Endothelial cell (in vitro differentiated cells): Measurements from ENCODE around the gene EIF2B4. TPM values are rescaled to one million over a fixed set of nuclear protein-coding genes. Genes with fewer than 3 reads are reported as not detected.
"Not testable (repeated sequence)": the region's sequence is repeated elsewhere in the genome, so short reads cannot be mapped to it uniquely, and the experiment has no call there.

Source experiments
- DNase-seq: peaks from one replicate; pipeline ENCODE4 v3.0.0; 2021; ENCODE audit warnings: low spot score
- H3K27ac Mint-ChIP-seq: one replicate; pipeline ENCODE4 v1.8.0; 2021; ENCODE audit warnings: mixed read lengths, inconsistent platforms; ENCODE audit not compliant: unreplicated experiment
- H3K27me3 Mint-ChIP-seq: one replicate; pipeline ENCODE4 v1.8.0; 2021; ENCODE audit warnings: mild to moderate bottlenecking, moderate library complexity, mixed read lengths, inconsistent platforms; ENCODE audit not compliant: unreplicated experiment
- H3K36me3 Mint-ChIP-seq: one replicate; pipeline ENCODE4 v1.8.0; 2021; ENCODE audit warnings: mild to moderate bottlenecking, low read depth, mixed read lengths, inconsistent platforms; ENCODE audit not compliant: unreplicated experiment
- H3K4me1 Mint-ChIP-seq: one replicate; pipeline ENCODE4 v1.8.0; 2021; ENCODE audit warnings: mild to moderate bottlenecking, mixed read lengths, inconsistent platforms; ENCODE audit not compliant: unreplicated experiment
- H3K4me3 Mint-ChIP-seq: one replicate; pipeline ENCODE4 v1.8.0; 2021; ENCODE audit warnings: mild to moderate bottlenecking, mixed read lengths, inconsistent platforms; ENCODE audit not compliant: unreplicated experiment
- H3K9me3 Mint-ChIP-seq: one replicate; pipeline ENCODE4 v1.8.0; 2021; ENCODE audit warnings: mixed read lengths, inconsistent platforms; ENCODE audit not compliant: unreplicated experiment
- CTCF ChIP-seq: fragments of 200-600 bp; sonication (generic); IDR thresholded peaks from one replicate; pipeline ENCODE4 v1.5.0; 2021; ENCODE audit warnings: antibody characterized with exemption; ENCODE audit not compliant: unreplicated experiment
- total RNA-seq: library from RNA; stranded (reverse); fragmentation: NEBNext Ultra II Directional; extraction: Animal tissue kit (Norgen Biotek cat#: 25700); gene quantifications from one replicate; pipeline ENCODE4 v1.2.1, GENCODE V29; 2021; ENCODE audit not compliant: unreplicated experiment

EIF2B4 gene
- total RNA-seq, 1 donor from 2014 or later: 48.6 TPM

DNA sequence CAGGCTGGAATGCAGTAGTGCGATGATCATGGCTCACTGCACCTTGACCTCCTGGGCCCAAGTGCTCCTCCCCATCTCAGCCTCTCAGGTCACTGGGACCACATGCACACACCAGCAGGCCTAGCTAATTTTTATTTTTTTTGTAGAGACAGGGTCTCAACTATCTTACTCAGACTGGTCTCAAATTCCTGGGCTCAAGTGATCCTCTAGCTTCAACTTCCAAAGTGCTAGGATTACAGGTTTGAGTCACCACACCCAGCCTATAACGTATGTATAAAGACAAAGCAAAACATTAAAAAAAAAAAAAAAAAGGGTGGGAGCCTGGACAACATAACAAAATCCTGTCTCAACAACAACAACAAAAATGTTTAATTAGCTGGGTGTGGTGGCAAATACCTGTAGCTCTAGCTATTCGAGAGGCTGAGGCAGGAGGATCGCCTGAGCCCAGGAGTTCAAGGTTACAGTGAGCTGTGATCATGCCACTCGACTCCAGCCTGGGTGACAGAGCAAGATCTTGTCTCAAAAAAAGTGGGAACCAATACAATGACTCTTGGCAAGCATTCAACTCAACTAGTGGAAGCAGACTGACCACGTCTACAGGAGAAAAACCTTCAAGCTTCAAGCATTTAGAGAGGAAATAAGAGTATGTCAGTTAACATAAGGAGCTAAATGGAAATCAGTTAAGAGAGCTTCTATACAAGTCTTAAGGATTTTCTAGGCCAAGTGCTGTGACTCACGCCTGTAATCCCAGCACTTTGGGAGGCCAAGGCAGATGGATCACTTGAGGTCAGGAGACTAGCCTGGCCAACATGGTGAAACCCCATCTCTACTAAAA is 16.2 kb downstream of the EIF2B4 start:
- H3K36me3 Mint-ChIP-seq: peaks cover 8% of the 10 kb centered on the region
- TF ChIP-seq CTCF: no peak
- no peak overlapping the region for H3K27ac Mint-ChIP-seq
- H3K9me3 Mint-ChIP-seq: no peaks in the 10 kb centered on the region
- H3K27me3 Mint-ChIP-seq: peaks cover 13% of the 10 kb centered on the region
- peaks cover 24% of the 10 kb centered on the region for H3K4me1 Mint-ChIP-seq
- DNase-seq: no peak
- no peak overlapping the region for H3K4me3 Mint-ChIP-seq

DNA sequence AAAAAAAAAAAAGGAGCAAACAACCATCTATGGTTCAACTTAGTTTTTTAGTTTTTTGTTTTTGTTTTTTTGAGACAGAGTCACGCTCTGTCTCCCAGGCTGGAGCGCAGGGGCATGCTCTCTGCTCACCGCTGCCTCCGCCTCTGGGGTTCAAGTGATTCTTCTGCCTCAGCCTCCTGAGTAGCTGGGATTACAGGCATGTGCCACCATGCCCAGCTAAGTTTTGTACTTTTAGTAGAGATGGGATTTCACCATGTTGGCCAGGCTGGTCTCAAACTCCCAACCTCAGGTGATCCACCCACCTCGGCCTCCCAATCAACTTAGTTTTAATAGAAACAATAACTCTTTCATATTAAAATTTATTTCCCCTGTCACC is 16.8 kb downstream of the EIF2B4 start:
- not testable (repeated sequence) for H3K9me3 Mint-ChIP-seq, H3K36me3 Mint-ChIP-seq, H3K27me3 Mint-ChIP-seq, DNase-seq, H3K4me3 Mint-ChIP-seq, H3K27ac Mint-ChIP-seq
- H3K4me1 Mint-ChIP-seq: peaks cover 21% of the 10 kb centered on the region

DNA sequence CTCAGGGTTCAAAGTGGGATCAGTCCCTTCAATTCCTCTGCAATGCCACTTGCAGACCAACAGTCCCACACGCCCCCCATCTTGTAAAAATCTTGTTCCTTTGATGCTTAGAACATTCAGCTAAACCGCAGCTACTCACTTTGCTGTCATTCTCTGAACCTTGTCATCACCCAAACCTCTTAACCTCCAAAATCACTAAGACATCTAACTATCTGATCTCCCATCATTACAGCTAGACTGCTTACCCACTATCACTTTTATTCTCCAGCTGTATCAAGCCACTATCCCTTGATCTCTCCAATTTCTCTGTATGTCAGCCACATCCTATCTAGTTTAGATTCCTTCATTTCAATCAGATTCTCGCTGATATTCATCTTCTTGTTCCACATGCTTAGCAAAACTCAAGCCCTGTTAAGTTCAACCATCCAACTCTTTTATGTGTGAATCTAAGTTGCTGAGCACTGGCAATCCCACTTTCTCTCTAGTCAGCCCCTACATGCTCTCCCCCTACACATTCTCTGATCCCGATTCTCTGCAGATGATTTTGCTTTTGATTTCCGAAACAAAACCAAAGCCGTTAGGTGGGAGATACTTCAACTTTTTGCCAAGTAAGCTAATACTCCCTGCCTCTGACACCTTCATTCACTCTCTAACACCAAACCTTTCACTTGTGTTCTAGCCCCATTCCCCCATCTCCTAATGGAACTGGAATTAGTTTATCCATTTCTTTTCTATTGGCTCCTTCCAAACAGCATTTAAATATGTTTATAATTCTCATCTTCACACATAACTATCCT is 18.1 kb downstream of the EIF2B4 start:
- H3K27ac Mint-ChIP-seq: no peak overlapping the region
- peaks cover 8% of the 10 kb centered on the region for H3K27me3 Mint-ChIP-seq
- no peak for DNase-seq
- no peaks in the 10 kb centered on the region for H3K9me3 Mint-ChIP-seq
- no peak for TF ChIP-seq CTCF
- H3K4me1 Mint-ChIP-seq: peaks cover 15% of the 10 kb centered on the region
- H3K36me3 Mint-ChIP-seq: peaks cover 4% of the 10 kb centered on the region
- no peak overlapping the region for H3K4me3 Mint-ChIP-seq

DNA sequence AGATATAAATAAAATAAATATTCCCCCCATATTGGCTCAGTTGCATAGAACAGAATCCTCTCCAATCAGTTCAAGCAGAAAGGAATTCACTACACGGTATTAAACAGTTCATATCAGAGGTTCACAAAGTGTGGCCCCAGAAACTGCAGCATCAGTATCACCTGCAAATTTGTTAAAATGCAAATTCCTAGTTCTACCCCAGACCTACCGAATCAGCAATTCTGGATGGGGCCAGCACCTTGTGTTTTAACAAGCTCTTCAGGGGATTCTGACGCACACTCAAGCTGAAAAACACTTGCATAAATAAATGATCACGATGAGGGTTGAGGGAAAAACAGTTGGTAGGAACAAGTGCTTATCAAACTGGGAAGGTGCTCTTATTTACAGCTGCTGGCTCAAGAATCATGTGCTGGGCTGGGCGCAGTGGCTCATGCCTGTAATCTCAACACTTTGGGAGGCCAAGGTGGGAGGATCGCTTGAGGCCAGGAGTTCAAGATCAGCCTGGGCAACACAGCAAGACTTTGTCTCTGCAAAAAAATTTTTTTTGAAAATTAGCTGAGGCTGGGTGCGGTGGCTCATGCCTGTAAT is 19.9 kb downstream of the EIF2B4 start:
- no peak for TF ChIP-seq CTCF
- peaks cover 2% of the 10 kb centered on the region for H3K27me3 Mint-ChIP-seq
- DNase-seq: no peak
- no peak overlapping the region for H3K4me3 Mint-ChIP-seq
- H3K36me3 Mint-ChIP-seq: no peaks in the 10 kb centered on the region
- no peak overlapping the region for H3K27ac Mint-ChIP-seq
- no peaks in the 10 kb centered on the region for H3K4me1 Mint-ChIP-seq
- no peaks in the 10 kb centered on the region for H3K9me3 Mint-ChIP-seq

- peaks cover 8% of the 10 kb centered on the region for H3K36me3 Mint-ChIP-seq
- TF ChIP-seq CTCF: no peak
- H3K4me1 Mint-ChIP-seq: no peaks in the 10 kb centered on the region
- no peak for DNase-seq
- no peaks in the 10 kb centered on the region for H3K9me3 Mint-ChIP-seq
- H3K27me3 Mint-ChIP-seq: no peaks in the 10 kb centered on the region
- H3K4me3 Mint-ChIP-seq: no peak overlapping the region
- H3K27ac Mint-ChIP-seq: no peak overlapping the region
Measured at GRCh38 chr2:27347641-27348040, 22.5 kb downstream of the EIF2B4 start.
